ENCODE measurements around the gene VPS13A.

The VPS13A gene

GRCh38 chr9:77456829-77457437, 279.6 kb downstream of the VPS13A start:
- peak; percentile 49 to 59 (median 55) for DNase-seq (ENCODE audit: low read depth in 2 of 3, low spot score in 2 of 3)

DNA sequence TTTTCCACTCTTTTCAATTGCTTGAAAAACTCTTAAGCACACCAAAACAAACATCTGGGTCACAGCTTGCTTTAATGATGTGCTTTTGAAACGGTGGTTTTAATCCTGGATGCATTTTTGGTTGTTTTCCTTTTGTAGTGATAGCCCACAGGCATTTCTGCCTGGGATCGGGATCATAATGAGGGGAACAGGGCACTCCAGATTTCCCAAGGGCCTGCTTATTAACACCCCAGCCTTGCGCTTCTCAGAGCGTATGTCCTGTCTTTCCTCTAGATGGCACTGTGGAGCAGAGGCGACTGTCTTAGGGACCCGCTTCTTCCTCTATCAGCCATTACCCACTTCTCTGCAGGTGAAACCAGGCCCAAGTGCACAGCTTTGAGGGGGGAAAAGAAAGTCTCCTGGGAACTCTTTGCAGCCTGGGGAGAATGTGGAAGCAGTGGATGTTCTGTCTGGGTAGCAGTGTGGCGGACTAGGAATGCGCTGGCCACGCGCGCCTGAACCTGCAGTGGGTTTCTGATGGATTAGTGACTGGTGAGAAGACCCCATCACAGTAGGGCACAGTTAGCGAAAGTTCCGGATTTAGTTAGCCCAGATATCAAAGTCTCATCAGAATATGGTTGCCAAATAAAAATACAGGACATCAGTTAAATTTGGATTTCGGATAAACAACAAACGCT, 280.7 kb downstream of the VPS13A start:
- DNase-seq (ENCODE audit: low read depth in 2 of 3, low spot score in 2 of 3): peak in 1 of 3 experiments; percentile 29

DNA sequence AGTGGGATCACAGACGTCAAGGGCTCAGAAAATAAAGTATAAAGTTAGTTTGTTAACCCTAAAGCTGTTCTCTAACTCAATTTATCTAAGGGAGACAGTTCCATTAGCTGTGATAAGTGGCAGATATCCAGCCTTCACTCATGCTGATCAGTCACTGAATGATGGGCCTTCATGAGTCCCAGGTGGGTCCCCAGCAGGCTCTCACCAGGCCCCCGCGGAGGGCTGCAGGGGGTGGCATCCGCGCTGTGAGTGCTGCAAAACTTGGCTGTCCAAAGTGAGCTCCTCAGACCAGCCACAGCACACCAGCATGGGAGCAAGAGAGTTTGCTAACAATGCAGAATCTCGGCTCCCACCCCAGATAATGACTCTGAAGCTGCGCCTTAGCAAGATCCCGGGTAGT, 283.6 kb downstream of the VPS13A start:
- no peak for DNase-seq (ENCODE audit: low read depth in 2 of 3, low spot score in 2 of 3)

- no peak for DNase-seq (ENCODE audit: low read depth in 2 of 3, low spot score in 2 of 3)
Observed at GRCh38 chr9:77462066-77462465, 284.7 kb downstream of the VPS13A start.

DNA sequence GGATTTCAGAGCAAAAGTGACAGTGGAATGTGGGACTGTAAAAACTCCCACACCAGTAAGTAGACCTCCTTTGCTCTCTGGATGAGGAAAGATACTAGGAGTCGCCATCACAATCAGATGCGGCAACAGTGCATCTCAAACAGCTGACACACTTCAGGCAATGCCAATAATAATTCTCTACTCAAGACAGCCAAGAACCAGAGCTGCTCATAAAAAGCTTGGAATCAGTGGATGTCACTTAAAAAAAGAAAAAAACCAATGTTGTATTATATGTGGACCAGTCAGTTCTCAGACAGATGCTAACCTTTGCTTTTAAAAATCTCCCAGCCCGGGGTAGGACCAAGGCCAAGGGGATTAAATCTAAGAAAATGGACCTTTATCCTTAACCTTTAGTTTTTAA, 285.8 kb downstream of the VPS13A start:
- no peak for DNase-seq (ENCODE audit: low read depth in 2 of 3, low spot score in 2 of 3)

DNA sequence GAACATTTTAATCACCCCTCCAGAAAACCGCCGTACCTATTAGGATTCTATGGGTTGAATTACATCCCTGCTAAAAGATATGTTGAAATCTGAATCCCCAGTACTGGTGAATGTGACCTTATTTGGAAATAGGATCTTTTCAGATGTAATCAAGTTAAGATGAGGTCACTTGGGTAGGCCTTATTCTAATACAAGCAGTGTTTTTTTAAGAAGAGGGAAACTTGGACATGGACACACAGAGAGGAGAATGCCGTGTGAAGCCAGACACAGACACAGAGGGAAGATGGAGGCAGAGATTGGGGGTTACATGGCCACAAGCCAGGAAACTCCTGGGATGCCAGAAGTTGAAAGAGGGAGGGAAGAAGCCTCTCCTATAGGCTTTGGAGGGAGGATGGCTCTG, 287.3 kb downstream of the VPS13A start:
- DNase-seq (ENCODE audit: low read depth in 2 of 3, low spot score in 2 of 3): no peak

- no peak for DNase-seq (ENCODE audit: low read depth in 2 of 3, low spot score in 2 of 3)
Observed at GRCh38 chr9:77469515-77470231, 292.3 kb downstream of the VPS13A start.

All from activated CD8-positive, alpha-beta memory T cell treated with anti-CD3 and anti-CD28 coated beads for 48 hours (primary cell).